HG02759 (cell line): ENCODE measurements around the gene TMEM203.

ENCODE experiments used
- ATAC-seq: cut with Tn5 transposase; IDR thresholded peaks from one replicate; pipeline ENCODE4 v1.9.1; 2021; ENCODE audit warnings: mild to moderate bottlenecking, moderate library complexity; ENCODE audit not compliant: unreplicated experiment

Gene TMEM203

GRCh38 chr9:137198051-137198901 lies 7.2 kb downstream of the TMEM203 start:
- ATAC-seq, result no peak

GRCh38 chr9:137195525-137196220 lies 9.8 kb downstream of the TMEM203 start:
- ATAC-seq, result no peak

- no peak for ATAC-seq
Observed at GRCh38 chr9:137194909-137195308, 10.5 kb downstream of the TMEM203 start.

GRCh38 chr9:137194388-137194787 lies 11.1 kb downstream of the TMEM203 start:
- no peak for ATAC-seq

GRCh38 chr9:137193771-137194170 lies 11.7 kb downstream of the TMEM203 start:
- no peak for ATAC-seq

GRCh38 chr9:137192859-137193258 lies 12.6 kb downstream of the TMEM203 start:
- ATAC-seq, result no peak

- ATAC-seq, result no peak
Observed at GRCh38 chr9:137192448-137192780, 13.0 kb downstream of the TMEM203 start.

GRCh38 chr9:137191691-137192447 lies 13.6 kb downstream of the TMEM203 start:
- ATAC-seq, result no peak

- ATAC-seq, result no peak
Observed at GRCh38 chr9:137191245-137191644, 14.2 kb downstream of the TMEM203 start.

- no peak for ATAC-seq
Observed at GRCh38 chr9:137190315-137190856, 15.1 kb downstream of the TMEM203 start.

GRCh38 chr9:137189297-137190295 lies 15.9 kb downstream of the TMEM203 start:
- no peak for ATAC-seq

GRCh38 chr9:137188490-137189296 lies 16.8 kb downstream of the TMEM203 start, which contains the start of the genes ANAPC2 and SSNA1:
ANAPC2 (minus strand) TSS chr9:137188560; CDS start chr9:137188532, 28 bp downstream.
SSNA1 (plus strand) TSS chr9:137188676; CDS start chr9:137188727, 51 bp downstream.
- peak; percentile 88 for ATAC-seq

GRCh38 chr9:137188086-137188489 lies 17.4 kb downstream of the TMEM203 start:
- no peak for ATAC-seq

GRCh38 chr9:137187386-137187785 lies 18.1 kb downstream of the TMEM203 start:
- ATAC-seq, result no peak

GRCh38 chr9:137186385-137186784 lies 19.1 kb downstream of the TMEM203 start:
- no peak for ATAC-seq

- ATAC-seq, result no peak
Observed at GRCh38 chr9:137185921-137186320, 19.5 kb downstream of the TMEM203 start.

GRCh38 chr9:137184881-137185660 lies 20.4 kb downstream of the TMEM203 start:
- ATAC-seq, result no peak

GRCh38 chr9:137183980-137184595 lies 21.4 kb downstream of the TMEM203 start:
- no peak for ATAC-seq
